G401.6 (cell line): ENCODE results near the gene SECISBP2L.
"Not testable (repeated sequence)": the region's sequence is repeated elsewhere in the genome, so short reads cannot be mapped to it uniquely, and the experiment has no call there.

ENCODE experiments used
- FAIRE-seq: peaks from 2 replicates; lab custom pipeline; 2012; peaks lifted over from hg19 to GRCh38; lab: Jason Lieb, UNC

Gene SECISBP2L, protein sequence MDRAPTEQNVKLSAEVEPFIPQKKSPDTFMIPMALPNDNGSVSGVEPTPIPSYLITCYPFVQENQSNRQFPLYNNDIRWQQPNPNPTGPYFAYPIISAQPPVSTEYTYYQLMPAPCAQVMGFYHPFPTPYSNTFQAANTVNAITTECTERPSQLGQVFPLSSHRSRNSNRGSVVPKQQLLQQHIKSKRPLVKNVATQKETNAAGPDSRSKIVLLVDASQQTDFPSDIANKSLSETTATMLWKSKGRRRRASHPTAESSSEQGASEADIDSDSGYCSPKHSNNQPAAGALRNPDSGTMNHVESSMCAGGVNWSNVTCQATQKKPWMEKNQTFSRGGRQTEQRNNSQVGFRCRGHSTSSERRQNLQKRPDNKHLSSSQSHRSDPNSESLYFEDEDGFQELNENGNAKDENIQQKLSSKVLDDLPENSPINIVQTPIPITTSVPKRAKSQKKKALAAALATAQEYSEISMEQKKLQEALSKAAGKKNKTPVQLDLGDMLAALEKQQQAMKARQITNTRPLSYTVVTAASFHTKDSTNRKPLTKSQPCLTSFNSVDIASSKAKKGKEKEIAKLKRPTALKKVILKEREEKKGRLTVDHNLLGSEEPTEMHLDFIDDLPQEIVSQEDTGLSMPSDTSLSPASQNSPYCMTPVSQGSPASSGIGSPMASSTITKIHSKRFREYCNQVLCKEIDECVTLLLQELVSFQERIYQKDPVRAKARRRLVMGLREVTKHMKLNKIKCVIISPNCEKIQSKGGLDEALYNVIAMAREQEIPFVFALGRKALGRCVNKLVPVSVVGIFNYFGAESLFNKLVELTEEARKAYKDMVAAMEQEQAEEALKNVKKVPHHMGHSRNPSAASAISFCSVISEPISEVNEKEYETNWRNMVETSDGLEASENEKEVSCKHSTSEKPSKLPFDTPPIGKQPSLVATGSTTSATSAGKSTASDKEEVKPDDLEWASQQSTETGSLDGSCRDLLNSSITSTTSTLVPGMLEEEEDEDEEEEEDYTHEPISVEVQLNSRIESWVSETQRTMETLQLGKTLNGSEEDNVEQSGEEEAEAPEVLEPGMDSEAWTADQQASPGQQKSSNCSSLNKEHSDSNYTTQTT

DNA sequence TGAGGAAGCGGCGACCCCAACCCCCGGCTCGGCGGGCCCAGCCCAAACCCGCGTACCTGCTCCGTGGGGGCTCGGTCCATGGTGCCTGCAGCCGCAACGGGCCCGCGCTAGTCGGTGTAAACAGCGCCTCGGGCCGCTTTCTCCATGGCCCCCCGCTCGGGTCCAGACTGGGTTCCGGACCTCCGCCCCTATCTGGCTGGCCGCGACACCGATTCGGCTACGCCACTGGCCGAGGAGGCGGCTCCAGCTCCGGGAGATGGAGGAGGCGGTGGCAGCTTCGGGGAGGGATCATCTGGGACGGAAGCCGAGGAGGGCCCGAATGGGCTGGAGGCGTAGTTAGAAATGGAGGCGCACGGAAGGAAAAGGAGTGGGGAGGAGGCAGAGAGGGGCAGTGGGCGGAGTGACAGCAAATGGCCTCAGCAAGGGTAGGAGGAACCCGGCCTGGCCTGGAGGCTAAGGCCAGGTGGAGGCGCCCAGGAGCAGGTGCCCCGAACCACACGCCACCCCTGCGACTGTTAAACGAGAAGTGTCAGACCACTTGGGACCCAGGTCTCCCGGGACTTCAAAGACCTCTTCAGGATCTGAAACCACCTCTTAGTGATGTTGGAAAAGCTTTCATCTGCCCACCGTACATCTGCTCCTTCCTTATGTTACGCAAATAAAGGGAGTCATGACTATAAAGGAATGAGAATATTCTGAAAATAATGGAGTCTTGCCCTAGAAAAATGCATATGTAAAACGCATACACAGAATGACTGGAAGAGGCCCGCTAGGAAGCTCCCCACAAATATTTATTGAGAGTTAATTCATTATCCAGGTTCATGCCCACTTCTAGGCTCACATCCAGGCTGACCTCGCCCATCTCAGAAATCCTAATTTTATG lies at the start of gene SECISBP2L:
TSS of gene SECISBP2L (minus strand) at position 227 of the 883 bp plus-strand sequence. CDS start at position 80, 147 bp downstream.
- FAIRE-seq: peak; percentile 97

DNA sequence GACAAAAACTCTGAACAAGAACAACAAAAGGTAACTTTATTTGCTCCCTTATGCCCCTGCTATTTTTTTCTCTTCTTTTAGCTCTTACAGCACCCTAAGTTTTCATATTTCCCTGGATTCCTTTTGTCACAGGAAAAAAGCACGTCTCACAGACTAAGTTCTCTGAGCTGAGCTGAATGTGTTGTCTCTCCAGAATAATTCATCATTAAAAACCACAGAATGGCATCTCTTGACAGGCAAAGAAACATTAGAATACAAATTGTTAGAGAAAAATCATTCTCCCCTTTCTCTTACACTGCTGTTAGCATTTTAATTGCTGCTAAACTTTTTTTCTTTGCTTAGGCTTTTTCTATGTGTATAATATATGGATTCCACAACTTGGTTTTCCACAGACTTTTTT lies 48.7 kb upstream of the SECISBP2L start:
- FAIRE-seq: no peak

DNA sequence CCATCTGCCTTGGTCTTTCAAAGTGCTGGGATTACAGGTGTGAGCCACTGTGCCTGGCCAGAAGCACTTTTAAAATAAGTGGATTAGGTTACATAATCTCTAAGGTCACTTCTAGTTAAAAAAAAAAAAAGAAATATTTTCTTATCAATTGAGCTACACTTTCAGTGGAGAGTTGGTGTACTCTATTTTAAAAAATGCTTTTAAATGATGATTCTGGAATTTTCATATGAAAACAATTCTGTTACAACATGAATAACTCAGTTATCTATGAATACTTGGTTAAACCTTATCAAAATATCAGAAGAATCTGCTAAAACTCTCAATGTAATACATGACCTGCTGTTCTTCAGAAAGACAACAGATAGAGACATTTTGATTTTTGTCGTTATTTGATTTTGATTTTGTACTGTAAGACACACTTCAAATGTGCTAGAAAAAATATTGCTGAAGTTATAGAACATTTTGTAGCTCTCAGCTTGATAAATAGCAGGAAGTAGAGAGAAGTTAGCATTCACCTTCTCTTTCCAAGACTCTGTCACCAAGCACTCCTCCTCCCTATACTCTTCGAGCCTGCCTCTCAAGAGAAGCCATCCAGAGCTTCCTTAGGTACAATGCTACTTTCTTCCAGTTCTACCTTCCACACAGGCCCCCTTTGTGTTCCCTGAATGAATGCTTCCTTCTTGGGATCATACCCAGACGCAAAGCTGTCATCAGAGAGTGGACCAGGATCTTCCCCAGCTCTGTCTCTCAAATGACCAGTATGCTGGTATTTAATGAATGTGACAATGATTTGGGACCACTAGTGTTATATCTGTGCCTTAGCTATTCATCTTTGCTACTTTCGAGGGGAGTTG lies 47.2 kb upstream of the SECISBP2L start:
- FAIRE-seq: no peak

DNA sequence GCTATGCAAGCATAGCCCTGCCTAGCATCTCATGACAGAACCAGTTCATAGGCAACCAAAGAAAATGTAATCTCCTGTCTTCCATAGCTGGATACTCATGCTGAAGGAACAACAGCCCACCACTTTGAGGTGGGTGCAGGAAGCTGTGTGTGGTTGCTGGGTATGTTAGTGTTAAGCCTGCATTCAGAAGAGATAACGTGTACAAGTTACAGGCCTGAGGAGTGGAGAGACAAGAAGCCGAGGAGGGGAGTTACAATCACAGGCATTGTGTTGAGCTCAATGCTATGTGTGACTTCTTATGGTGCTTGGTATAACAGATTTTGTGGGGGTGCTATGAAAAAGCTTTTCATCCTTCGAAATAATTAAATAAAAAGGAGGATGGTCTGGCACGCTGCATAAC lies 42.8 kb upstream of the SECISBP2L start:
- FAIRE-seq: no peak

- no peak for FAIRE-seq
Measured at GRCh38 chr15:49085696-49086459, 39.6 kb upstream of the SECISBP2L start.

DNA sequence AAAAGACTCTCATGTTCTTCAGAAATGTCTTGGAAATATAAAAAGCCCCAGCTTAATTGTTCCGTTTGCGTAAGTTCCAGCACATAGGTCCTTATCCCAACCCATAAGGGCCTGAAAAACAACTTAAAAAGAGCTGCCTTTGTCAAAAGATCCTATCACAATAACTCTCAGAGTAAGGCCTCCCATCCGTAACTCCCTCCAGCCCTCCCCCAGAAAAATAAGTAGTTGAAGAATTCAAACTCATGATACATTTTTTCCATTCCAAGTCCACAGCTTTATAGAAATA lies 38.0 kb upstream of the SECISBP2L start:
- FAIRE-seq: no peak

- FAIRE-seq: no peak
Measured at GRCh38 chr15:49083401-49084284, 37.4 kb upstream of the SECISBP2L start.

DNA sequence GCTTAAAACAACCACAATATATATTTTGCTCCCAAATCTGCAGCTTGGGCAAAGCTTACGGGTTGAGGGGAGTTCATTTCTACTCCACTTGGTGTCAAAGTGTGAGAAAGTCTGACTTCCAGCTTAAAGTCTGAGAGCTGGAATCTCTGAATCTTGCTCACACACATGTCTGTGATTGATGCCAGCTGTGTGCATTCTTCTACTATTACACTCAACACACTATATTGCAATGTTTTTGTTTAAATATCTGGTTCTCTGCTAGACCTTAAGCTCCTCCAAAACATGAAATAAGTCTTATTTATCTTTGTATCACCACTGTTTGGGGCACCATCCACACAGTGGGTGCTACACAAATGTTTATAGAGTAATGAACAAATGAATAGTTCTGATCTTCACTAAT lies 36.7 kb upstream of the SECISBP2L start:
- FAIRE-seq: no peak

DNA sequence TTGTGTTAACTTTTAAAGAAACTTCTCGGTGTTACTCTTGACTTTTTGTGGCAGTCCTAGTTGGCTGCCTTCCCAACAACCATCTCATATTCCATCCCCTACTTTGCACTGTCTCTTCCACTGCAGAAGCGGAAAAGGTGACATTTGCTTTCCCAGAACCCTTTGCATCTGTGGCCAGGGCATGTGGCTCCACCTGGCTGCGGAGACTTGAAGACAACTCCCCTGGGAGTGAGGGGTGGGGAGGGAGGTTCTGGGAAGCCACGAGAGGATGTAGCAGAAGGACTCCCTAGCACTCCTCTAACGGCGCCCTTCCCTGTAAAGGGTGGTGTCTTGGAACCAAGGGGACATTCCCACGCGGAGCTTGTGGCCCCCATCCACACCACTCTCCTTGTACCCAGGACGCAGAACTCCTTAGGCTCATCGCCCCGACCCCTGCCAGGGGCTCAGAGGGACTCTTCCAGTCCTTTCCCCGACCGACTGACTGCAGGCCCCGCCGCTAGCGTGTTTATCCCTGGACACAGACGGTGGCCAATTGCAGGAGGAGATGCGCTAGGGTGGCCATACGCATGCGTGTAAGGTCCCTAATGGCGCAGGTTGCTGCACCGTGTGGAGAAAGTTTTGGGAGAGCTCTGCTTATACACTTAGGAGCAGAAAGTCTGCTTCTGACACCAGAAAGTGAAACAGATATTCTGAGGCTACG lies 33.2 kb upstream of the SECISBP2L start:
- no peak for FAIRE-seq

DNA sequence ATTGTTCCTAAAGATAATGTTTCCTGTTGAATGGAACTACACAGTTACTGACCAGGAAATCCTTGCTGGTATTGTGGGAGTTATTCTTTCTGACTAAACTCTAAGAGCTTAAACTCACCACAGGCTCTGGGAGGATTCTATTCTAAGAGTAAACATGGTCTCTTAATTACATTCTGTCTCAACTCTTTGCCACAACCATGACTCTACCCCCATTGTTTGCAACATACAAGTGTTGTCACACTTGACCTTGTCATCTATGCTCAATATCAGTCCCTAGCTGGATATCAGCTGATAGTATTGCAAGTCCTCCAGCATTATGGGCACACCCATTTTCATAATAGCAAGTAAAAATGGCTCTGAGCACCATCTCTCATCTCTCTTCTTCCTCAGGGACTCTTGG lies 29.6 kb upstream of the SECISBP2L start:
- no peak for FAIRE-seq

- not testable (repeated sequence) for FAIRE-seq
Measured at GRCh38 chr15:49074589-49075287, 28.5 kb upstream of the SECISBP2L start.

GRCh38 chr15:49066372-49066771 lies 20.1 kb upstream of the SECISBP2L start:
- no peak for FAIRE-seq

DNA sequence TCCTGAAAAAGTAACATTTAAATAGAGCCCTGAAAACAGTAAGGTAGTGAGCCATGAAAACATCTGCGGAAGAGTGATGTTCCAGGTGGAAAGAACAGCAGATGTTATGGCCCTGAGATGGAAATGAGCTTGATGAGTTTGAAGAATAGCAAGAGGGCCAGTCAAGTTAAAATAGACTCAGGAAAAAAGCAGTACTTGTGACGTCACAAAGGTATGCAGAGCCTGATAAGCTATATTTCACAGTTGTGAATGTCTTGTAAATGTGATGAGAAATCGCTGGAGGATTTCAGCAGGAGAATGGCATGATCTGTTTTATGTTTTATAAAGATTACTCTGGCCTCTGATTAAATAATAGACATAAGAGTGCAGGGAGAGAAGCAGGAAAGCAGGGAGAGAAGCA lies 18.6 kb upstream of the SECISBP2L start:
- no peak for FAIRE-seq

DNA sequence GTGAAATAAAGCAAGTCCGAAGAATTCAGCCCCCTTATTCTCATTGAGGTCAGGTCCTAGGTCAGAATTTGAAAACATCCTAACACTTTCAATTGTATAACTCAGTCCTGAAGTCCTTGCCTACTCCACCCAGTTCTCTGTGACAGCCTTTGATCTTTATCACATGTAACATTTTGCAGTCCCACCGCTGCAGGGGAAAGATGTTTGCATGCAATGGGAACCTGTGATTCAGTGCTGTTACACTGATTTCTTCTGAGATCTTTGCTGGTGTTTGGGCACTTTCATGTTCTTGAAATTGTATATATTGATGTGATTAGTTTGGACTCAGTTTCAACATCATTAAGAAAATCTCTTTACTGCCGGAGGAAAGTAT lies 18.0 kb upstream of the SECISBP2L start:
- FAIRE-seq: no peak

DNA sequence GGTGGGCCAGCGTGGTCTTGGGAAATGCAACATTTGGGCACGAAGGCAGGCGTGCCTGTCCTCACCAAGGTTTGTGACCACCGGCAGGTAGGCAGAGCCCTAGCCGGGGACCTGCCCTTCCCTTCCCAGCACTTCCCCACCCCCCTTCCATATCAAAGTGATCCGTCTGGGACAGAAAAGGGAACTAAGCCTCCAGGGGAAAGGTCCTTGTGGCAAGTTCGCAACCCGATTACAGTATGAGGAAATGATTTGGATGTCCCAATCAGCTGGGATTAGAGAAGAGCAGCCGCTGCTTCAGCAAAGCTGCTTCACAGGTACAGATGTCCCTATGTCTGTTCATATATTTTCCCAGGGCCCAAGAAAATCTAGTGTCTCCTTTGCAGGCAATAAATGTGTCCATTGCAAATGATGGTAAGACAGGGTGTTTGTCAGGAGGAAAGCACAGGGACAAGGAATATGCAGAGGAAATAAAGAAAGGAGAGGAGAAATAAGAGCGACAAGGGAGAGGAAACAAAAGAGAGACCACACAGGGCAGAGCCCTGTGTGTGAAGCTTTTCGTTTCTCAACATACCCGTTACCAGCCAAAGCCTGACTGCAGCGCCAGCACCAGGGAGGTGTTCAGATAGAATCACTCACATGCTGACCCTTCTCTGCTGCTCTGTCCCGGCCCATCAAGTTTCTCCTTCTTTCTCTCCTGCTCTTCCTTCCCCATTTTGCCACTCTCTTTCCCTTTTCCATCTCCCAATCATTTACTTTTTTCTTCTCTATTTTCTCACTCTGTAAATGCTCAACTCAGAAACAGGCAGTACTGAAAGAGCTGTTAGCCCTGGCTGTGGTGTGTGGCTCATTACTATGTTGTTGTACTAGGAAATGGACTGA lies 17.4 kb upstream of the SECISBP2L start:
- FAIRE-seq: no peak

DNA sequence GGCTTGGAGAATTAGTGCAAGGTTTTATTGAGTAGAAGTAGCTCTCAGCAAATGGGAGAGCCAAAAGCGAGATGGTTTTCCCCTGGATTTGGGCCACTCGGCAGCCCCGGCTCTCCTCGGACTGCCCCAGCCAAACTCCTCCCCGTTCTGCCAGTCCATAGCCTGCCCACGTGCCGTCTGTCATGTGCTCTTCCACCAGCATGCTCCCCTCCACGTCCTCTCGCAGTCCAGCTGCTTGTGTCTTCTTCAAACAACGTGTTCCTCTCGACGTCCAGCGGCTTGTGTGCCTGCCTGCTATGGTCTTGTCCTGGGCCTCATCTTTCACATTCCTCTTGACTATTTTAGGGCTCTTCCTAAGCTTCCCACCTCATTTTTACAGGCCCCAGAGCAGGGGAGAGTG lies 16.7 kb upstream of the SECISBP2L start:
- no peak for FAIRE-seq
